HG03039 (cell line): ENCODE data around the gene SEMG1.

Source experiments
- ATAC-seq: cut with Tn5 transposase; IDR thresholded peaks from one replicate; pipeline ENCODE4 v1.9.1; 2021; ENCODE audit warnings: mild to moderate bottlenecking, moderate library complexity; ENCODE audit not compliant: unreplicated experiment

Gene SEMG1, protein sequence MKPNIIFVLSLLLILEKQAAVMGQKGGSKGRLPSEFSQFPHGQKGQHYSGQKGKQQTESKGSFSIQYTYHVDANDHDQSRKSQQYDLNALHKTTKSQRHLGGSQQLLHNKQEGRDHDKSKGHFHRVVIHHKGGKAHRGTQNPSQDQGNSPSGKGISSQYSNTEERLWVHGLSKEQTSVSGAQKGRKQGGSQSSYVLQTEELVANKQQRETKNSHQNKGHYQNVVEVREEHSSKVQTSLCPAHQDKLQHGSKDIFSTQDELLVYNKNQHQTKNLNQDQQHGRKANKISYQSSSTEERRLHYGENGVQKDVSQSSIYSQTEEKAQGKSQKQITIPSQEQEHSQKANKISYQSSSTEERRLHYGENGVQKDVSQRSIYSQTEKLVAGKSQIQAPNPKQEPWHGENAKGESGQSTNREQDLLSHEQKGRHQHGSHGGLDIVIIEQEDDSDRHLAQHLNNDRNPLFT

DNA sequence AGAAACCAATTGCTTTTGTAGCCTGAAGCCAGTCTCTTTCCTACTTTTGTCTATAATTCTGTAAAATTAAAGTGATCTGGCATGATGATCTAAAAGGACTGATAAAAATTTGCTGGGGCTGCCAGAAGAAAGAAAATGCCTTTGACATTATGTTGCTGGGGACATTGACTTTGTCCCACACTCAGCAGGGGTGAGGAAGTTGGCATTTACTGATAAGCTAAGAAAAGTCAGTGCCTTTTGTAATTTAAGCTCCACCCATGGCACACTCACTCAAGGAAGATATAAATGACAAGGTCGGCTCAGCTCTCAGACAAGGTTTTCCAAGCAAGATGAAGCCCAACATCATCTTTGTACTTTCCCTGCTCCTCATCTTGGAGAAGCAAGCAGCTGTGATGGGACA is at the start of gene SEMG1:
TSS of gene SEMG1 (plus strand) at position 309 of the 400 bp plus-strand sequence. CDS start at position 330, 21 bp downstream.
- no peak for ATAC-seq

DNA sequence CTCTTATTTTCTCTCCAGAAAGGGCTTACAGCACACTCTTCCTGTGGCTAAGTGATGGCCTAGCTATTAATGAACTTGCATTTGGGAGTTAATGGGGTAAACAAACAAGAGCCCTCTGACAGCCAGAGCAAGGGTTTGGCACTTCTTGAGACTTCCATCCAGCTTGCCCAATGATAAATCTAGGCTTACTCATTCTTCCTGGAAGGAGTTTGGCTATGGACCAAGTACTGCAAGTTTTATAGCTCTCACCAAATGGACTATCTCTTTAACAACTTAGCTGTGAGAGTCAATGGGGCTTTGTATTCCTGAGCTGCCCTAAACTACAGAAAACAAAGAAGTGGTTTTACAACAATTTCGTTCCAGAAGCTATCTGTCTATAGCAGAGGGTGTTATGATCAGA is 48.9 kb upstream of the SEMG1 start:
- no peak for ATAC-seq

DNA sequence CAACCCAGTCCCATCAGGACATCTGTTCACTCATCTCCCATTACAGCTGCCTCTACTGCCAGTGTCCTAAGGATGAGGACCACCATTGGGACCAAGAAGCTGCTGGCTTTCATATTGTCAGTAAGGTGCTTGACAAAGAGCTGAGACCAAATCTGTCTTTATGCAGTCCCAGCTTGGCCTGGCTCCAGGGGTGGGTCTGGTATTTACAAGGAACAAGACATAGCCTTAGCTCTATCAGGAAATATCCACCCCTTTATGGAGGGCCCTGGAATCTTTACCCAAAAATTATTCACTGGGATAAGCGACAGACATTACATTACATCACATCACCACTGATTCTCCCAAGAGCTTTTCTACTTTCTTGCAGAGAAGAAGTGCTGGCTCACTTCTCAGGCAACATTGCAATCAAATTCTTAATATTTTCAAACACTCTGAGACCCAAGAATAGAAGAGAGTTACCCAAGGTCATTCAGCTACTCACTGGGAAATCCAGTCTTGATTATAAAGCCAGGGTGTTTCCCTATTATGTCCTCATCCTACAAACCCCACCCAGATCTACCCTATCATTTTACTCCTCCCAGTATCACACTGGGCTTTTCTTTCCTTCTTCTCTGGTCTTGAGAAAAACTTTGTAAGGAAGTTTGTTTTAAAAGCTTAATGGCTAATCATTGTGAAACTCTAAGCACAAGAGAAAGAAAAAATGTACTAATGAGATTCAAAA is 43.6 kb upstream of the SEMG1 start:
- no peak for ATAC-seq

DNA sequence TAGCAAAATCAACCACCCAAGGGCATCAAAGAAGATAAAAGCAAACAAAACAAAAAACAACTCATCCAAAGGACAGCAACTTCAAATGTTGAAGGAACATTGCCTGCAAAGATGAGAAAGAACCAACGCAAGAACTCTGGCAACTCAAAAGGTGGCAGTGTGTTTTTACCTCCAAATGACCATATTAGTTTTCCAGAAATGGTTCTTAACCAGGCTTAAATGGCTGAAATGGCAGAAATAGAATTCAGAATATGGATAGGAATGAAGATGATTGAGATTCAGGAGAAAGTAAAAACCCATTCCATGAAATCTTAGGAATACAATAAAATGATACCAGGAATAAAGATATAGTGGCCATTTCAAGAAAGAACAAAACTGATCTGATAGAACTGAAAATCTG is 41.9 kb upstream of the SEMG1 start:
- ATAC-seq = no peak

DNA sequence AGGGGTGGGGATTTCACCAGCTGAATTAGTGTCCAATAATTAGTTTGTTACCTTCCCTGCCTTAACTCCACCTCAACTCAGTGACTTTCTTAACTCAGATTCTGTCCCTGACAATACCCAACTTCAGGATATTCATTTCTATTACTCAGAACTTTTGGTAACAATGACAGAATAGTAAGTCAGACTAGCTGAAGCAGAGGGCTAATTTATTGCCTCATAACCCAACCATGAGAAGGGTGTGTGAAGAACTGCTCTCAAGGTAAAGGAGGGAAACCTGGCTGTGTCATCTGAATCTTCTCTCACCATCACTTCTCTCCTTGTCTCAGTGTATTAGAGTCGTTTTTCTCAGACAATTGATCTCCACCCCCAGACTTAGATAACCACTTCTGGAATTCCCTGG is 33.3 kb upstream of the SEMG1 start:
- ATAC-seq = no peak

DNA sequence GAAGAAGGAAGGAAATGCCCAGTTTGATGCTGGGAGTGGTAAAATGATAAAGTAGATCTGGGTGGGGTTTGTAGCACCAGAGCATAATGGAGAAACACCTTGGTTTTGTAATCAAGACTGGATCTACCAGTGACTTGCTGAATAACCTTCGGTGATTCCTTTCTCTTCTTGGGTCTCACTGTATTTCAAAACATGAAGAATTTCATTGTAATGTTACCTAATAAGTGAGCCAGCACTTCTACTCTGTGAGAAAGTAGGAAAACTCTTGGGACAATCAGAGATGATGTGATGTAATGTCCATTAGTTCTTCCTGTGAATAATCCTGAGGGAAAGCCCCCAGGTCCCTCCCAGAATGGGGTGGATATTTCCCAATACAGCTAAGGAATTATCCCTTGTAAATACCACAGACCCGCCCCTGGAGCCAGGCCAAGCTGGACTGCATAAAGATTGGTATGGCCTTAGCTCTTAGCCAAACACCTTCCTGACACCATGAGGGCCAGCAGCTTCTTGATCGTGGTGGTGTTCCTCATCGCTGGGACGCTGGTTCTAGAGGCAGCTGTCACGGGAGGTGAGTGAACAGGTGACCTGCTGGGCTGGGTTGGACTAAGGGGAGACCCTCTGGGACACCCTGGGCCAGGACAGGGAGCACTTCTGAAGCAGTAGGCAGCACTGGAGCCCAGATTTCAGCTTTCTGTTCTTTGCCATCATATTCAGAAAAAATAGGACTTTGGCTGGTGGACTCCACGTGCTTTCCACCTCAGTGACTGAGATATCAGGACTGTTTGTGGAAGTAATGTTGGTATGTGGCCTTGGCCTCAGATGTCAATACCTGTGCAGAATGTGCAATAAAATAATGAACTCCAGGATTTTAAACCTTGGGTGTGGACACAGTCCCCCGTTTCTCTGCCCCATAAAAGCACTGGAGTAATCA is 32.1 kb upstream of the SEMG1 start, which contains the start of gene PI3:
TSS of gene PI3 (plus strand) at position 469 of the 931 bp plus-strand sequence. CDS start at position 490, 21 bp downstream.
- no peak for ATAC-seq

DNA sequence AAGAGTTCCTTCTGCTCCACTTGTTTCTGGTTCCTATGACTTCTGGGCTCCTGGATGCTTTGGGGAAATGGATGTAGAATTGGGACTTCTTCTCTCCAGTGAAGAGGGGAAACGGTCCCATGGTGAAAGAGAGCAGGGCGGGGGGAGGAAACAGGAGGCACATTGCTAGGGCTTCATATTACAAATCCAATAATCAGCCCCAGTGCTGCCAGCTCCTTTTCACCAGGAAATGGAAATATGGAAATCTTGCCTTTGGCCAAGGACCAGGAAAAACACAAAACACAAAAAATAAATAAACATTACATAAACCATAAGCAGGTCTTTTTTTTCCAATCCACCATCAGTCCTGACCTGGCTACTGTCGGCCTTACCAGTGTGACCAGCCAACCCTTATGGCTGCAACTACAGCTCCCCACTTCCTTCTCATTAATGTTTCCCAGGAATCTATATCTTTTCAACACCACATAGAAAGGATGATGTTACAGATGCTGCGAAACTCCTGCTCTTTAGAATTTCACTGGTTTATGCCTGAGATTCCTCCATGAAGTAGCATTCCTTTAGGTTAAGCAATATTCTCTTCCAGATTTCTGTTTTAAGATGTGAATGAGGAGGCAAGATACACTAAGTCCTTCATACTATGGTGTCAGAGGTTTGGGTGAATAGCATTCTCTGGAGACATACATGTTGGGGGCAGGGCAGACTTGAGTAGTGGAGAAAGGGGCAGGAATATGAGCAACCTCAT is 30.1 kb upstream of the SEMG1 start:
- no peak for ATAC-seq

DNA sequence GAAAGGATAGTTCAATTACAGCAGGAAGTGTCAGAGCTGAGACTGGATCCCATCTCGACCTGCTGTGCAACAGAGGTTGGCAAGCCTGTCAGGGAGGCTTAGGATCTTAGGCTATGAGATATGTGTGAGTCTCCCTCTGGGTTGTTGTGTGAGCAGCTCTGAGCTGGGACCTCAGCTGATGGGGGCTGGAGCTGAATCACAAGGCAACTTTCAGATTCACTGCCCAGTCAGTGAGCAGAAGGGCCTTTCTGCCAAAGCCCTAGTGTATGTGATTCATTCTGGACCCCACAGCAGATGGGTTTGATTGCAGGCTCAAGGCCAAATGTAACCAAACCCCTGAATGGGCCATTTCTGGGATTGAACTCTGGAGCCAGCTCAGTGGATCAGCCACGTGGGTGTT is 27.7 kb upstream of the SEMG1 start:
- ATAC-seq = no peak

DNA sequence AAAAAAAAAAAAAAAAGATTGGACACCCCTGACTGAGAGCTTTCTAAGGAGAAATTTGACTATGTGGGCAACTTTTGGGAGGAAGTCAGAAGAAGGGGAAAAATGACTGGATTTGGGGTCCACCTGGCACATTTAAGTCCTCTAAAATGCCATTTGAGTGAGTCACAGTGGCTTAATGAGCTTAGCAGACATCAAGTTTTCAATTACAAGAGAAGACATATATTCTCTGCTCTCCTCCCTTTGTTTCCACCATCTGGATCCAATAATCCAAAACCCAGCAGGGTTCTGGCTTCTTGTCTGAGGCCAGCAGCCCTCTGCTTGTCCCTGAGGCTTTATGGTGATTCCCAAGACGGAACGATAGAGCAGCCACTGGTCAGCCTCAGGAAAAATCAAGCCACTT is 25.2 kb upstream of the SEMG1 start:
- ATAC-seq = no peak

DNA sequence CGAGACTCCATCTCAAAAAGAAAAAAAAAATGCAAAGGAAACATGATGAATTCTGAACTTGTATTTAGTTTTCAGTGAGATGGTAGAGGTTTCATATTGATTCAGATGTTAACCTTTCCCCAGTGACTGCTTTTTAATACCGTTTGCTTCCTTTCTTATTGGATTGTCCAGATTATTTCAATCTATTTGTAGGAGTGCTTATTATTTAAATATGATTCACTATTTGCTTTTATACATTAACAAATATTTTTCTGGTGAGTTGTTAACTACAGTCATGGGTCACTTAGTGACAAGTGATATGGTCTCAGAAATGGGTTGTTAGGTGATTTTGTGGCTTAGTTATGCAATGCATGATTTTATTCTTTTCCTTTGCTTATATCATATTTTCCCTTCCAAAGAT is 23.7 kb upstream of the SEMG1 start:
- no peak for ATAC-seq

DNA sequence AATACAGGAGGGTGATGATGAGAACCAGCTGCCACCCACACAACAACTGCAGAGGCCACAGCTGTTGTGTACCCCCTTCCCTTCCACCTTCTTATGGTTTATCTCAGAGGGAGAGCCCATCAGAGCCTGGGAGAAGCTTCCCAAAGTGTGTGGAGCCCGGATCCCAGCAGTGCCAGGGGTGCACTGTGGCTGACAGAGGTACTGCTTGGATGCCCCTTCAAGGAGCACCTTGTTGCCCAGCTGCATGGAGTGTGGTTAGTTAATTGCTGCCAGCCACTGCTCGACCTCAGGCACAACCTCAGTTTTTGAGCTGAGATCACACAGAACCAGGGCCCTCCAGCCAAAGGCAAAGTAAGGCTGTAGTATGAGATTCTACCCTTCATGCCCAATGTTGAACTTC is 19.1 kb upstream of the SEMG1 start:
- ATAC-seq = no peak

DNA sequence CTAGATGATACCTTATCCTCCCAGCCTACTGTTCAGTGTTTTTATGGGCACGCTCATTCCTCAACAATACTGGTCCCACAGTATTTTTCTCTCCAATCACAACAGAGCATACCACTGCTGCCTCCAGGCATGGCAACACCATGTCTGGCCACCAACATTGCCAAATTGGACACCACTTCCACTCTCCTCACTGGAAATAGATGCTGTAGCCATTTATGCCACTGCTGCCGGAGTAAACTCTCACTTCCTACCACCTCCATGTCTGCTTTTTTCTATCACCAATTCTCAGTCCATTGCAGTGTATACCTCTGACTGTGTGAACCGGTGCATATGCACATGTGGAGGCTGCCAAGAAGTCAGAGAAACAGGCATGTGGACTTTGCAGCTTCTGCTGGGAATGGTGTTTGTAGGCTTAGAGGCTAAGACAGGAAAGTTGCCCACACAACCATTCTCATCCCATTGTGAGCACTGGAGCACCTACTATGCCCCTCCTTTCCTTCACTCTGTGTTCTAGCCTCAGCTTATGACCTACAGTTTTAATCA is 17.7 kb upstream of the SEMG1 start:
- no peak for ATAC-seq

DNA sequence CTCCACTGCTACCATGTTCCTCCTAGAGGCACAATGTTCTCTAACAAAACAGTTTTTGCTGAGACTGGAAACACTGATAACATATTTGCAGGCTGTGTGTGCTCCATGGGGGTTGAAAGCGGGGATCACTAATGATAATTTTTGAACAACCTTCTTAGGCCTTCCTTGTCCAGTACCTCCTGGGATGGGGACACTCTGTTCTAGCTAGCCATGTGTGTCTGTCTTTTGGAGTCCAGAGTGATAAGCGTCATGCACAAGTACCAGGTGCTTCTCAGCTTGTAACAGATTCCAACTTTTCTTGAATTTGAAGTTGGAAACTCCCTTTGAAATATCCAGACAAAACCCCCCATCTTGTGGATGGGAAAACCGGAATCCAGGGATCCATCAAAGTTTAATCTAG is 17.0 kb upstream of the SEMG1 start:
- no peak for ATAC-seq

DNA sequence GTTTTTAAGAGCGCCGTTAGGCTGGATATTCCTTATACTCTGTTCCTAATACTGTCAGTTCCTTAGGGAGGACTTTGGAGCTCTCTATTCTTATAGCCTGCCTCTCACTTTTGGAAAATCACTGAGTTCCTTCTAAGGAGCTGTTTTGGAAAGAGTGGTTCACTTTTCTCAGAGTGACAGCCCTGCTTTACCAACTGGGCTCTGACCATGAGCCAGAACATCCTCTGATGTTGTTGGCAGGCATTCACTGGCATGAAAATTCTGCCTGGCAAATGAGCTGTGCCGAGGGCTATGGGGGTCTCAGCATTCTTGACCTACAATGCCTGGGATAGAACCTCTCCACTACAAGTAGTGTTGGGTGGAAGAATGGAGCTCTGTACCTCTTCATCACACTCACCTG is 14.9 kb upstream of the SEMG1 start:
- no peak for ATAC-seq

DNA sequence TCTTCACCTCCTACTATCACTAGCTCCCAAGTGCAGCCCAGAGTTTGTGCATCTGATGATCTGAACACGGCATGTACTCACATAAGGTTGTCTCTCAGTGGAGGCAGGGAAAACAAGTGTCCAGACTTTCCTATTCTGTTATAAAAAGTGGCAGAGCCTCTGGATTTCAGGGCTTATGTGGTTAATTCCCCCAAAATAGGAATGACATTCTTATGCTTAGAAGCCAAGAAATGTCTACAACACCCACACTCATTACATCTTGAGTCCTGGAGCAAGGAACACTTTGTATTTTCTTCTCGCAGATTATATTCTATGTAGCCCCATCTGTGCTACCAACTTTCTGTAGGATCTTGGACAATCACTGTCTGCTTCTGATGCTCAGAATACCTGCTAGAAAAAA is 13.5 kb upstream of the SEMG1 start:
- no peak for ATAC-seq

DNA sequence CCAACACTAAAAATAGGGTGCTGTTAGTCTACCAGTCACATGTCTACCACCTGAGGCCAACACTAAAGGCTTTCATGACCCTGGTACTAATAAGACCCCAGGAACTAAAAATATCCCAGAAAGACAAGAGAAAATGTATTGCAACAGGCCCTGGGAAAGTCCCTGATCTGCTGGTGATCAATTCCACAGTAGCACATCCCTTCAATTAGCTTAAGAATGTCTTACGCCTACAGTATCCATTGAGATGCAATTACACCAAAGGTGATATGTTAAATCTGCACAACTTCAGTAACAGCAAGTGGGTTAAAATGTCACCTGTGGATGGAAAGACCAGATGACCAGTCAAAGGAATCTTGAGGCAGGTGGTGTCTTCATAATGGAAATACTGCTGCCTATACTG is 3.1 kb downstream of the SEMG1 start:
- ATAC-seq = no peak

DNA sequence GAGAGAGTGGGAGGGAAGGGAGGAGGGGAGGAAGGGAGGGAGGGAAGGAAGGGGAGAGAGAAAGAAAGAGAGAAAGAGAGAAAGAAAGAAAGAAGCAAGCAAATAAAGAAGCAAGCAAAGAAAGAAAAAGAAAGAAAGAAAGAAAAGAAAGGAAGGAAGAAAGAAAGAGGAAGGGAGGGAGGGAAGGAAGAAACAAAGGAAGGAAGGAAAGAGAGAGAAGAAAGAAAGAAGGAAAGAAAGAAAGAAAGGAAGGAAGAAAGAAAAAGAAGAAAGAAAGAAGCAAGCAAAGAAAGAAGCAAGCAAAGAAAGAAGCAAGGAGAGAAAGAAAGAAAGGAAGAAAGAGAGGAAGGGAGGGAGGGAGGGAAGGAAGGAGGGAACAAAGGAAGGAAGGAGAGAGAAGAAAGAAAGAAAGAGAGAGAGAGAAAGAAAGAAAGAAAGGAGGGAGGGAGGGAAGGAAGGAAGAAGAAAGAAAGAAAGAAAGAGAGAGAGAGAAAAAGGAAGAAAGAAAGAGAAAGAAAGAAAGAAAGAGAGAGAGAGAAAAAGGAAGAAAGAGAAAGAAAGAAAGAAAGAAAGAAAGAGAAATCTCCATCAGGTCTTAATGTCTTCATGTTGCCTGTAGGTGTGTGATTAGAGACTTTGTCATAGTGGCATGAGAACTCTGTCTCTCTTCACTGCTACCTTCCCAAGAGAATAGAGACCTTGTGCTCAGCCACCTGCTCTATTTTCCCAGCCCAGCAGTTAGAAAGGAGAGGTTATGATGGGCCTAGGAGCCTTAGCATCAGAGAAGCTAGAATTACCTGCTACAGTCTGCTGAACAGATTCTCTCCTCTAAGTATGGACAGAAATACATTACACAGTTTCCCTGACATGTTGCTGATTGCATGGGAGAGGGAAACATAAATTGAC is 5.0 kb downstream of the SEMG1 start:
- ATAC-seq = no peak

DNA sequence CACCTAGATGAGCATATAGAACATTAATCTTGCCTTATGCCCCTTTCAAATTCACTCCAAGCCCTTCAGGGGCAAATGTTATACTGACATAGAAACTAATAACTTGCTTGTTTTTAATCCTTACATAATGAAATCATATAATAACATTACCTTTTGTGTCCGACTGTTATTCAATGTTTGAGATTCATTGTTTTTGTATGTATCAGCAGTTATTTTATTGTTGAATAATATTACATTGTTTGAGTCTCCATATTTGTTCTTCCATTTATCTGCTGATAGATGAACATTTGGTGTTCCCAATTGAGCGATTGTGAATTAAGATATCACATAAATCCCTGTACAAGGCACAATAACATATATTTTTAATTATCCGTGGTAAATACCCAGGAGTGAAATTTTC is 6.0 kb downstream of the SEMG1 start:
- ATAC-seq = no peak

DNA sequence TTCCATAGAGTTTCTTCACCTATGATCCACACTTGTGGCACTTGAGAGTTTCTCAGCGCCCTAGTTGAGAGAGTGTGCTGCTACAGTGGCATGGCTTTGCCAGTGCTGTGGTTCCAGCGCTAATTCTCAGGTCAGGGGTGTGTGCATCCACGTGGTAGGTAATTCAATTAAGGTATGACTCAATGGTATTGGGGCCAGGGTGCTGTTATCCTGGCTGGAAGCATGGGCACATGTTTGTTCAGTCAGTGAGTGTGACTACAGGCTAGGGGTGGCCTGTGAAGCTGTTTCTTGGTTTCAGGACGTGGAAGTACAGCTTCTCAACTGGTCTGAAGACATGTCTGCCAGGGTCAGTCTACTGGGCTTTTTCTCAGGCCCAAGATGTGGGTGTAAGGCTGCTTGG is 11.3 kb downstream of the SEMG1 start:
- no peak for ATAC-seq
